GM12878 (cell line): ENCODE measurements around the gene HAUS6. TPM values are rescaled to one million over a fixed set of nuclear protein-coding genes. Genes with fewer than 3 reads are reported as not detected.
A peak's percentile ranks its signal among the peaks of the same experiment; 100 is the strongest.

Experiments used
- ATAC-seq: fragments of 200-7000 bp; cut with Tn5 transposase; 3 replicates; pipeline ENCODE4 v1.9.1; 2020; ENCODE audit warnings: mild to moderate bottlenecking, moderate library complexity
- Bru-seq: library from RNA; stranded (reverse); fragments of 400-500 nt; gene quantifications from one replicate; lab custom pipeline; 2021; lab: Mats Ljungman, UMichigan
- BruChase-seq, 2 experiments: library from RNA; stranded (reverse); fragments of 400-500 nt; gene quantifications; one replicate each; lab custom pipeline; 2021; lab: Mats Ljungman, UMichigan
- BruUV-seq: library from RNA; stranded (reverse); fragments of 400-500 nt; replicated peaks from 2 replicates; lab custom pipeline; 2021; lab: Mats Ljungman, UMichigan
- CTCF ChIA-PET: fragments of 300-600 bp; sonication (Branson Sonifier 250); formaldehyde crosslinking; extraction: SDS; loops from one replicate; lab custom pipeline; 2021; ENCODE audit warnings: inconsistent platforms; lab: Yijun Ruan, JAX
- POLR2A ChIA-PET: fragments of 350-600 bp; formaldehyde crosslinking; extraction: SDS; loops from one replicate; lab custom pipeline; 2021; ENCODE audit warnings: inconsistent platforms; lab: Charles Lee
- RAD21 ChIA-PET: fragments of 300-600 bp; sonication (Branson Sonifier 250); formaldehyde crosslinking; loops from one replicate; lab custom pipeline; 2023; ENCODE audit warnings: antibody characterized with exemption; ENCODE audit not compliant: unreplicated experiment; lab: Charles Lee
- SMC1A ChIA-PET: fragments of 300-600 bp; sonication (Branson Sonifier 250); formaldehyde crosslinking; loops from one replicate; lab custom pipeline; 2023; ENCODE audit not compliant: unreplicated experiment, uncharacterized antibody; lab: Charles Lee
- DNase-seq: peaks from one replicate; pipeline ENCODE4 v3.0.0-alpha.2; 2011; ENCODE audit warnings: low read depth, low spot score
- FAIRE-seq: peaks from 3 replicates; lab custom pipeline; 2011; peaks lifted over from hg19 to GRCh38; lab: Jason Lieb, UNC
- H2AFZ ChIP-seq: 2 replicates; pipeline ENCODE4 v1.6.0; 2011; ENCODE audit warnings: low read depth, low read length, control low read depth; ENCODE audit not compliant: control insufficient read depth
- H3K27ac ChIP-seq: 2 replicates; pipeline ENCODE4 v1.5.1; 2011; ENCODE audit warnings: control low read depth; ENCODE audit not compliant: control insufficient read depth, insufficient read depth
- H3K27me3 ChIP-seq, 2 experiments: replicated peaks in 1 of 2; 2 replicates each; pipeline versions ENCODE4 v1.6.0 to v1.6.1; 2011; ENCODE audit warnings: low read length in 1 of 2; ENCODE audit not compliant: control insufficient read depth in 2 of 2, insufficient read depth in 2 of 2
- H3K36me3 ChIP-seq, 2 experiments: 2 replicates each; pipeline ENCODE4 v1.5.1; 2011; ENCODE audit warnings: low read length in 1 of 2; ENCODE audit not compliant: control insufficient read depth in 2 of 2, insufficient read depth in 2 of 2
- H3K4me1 ChIP-seq: 2 replicates; pipeline ENCODE4 v1.6.1; 2011; ENCODE audit warnings: mild to moderate bottlenecking, low read length, moderate library complexity, mixed read lengths; ENCODE audit not compliant: control insufficient read depth, insufficient read depth
- H3K4me2 ChIP-seq: 2 replicates; pipeline ENCODE4 v1.6.0; 2011; ENCODE audit warnings: control low read depth; ENCODE audit not compliant: control insufficient read depth, insufficient read depth
- H3K4me3 ChIP-seq: fragments of 200-600 bp; sonication (generic); 2 replicates; pipeline ENCODE4 v1.5.1; 2016
- H3K79me2 ChIP-seq: 2 replicates; pipeline ENCODE4 v1.6.0; 2011; ENCODE audit warnings: low read length; ENCODE audit not compliant: control insufficient read depth, insufficient read depth
- H3K9ac ChIP-seq: 2 replicates; pipeline ENCODE4 v1.8.0; 2011; ENCODE audit warnings: low read length, control low read depth, mixed read lengths; ENCODE audit not compliant: control insufficient read depth, insufficient read depth
- H3K9me3 ChIP-seq: replicated peaks from 3 replicates; pipeline ENCODE4 v1.5.1; 2011; ENCODE audit warnings: mild to moderate bottlenecking, low read length; ENCODE audit not compliant: control insufficient read depth, insufficient read depth
- H4K20me1 ChIP-seq: 2 replicates; pipeline ENCODE4 v1.6.0; 2011; ENCODE audit not compliant: control insufficient read depth, insufficient read depth
- ASH2L ChIP-seq: fragments of 300-600, 200-600 bp; sonication (generic); IDR thresholded peaks from 2 replicates; pipeline ENCODE4 v1.6.1; 2017; ENCODE audit warnings: low read depth, mild to moderate bottlenecking, borderline replicate concordance
- ATF7 ChIP-seq: fragments of 450-650 bp; IDR thresholded peaks from 2 replicates; pipeline ENCODE4 v1.6.1; 2016; ENCODE audit warnings: low read depth, mild to moderate bottlenecking
- CHD4 ChIP-seq: fragments of 200-600 bp; sonication (generic); IDR thresholded peaks from 2 replicates; pipeline ENCODE4 v1.6.1; 2016; ENCODE audit warnings: mild to moderate bottlenecking
- CTCF ChIP-seq, 3 experiments: IDR thresholded peaks in 2 of 3; conservative IDR thresholded peaks in 1 of 3; 2 replicates each; pipeline ENCODE4 v1.5.1; 2011; ENCODE audit warnings: low read depth in 3 of 3, low read length in 3 of 3, mild to moderate bottlenecking in 3 of 3, control low read depth in 2 of 3, moderate library complexity in 2 of 3, inconsistent platforms in 1 of 3, mixed read lengths in 1 of 3; ENCODE audit not compliant: control insufficient read depth in 2 of 3, insufficient read depth in 1 of 3; ENCODE audit errors: extremely low read depth in 1 of 3
- ESRRA ChIP-seq: IDR thresholded peaks from 2 replicates; pipeline ENCODE4 v1.6.1; 2012; ENCODE audit warnings: mild to moderate bottlenecking, low read length, improper control_type of control experiment
- ETV6 ChIP-seq, 2 experiments: fragments of 450-650 bp in 1 of 2; IDR thresholded peaks in 1 of 2; conservative IDR thresholded peaks in 1 of 2; 2 replicates each; pipeline ENCODE4 v1.6.1; 2014; ENCODE audit warnings: antibody characterized with exemption in 1 of 2, borderline replicate concordance in 1 of 2, low read depth in 1 of 2, mild to moderate bottlenecking in 1 of 2, moderate library complexity in 1 of 2
- IRF4 ChIP-seq: IDR thresholded peaks from 2 replicates; pipeline ENCODE4 v1.6.1; 2011; ENCODE audit warnings: low read depth, low read length
- LARP7 ChIP-seq: fragments of 450-650 bp; IDR thresholded peaks from 2 replicates; pipeline ENCODE4 v1.6.1; 2017; ENCODE audit warnings: mild to moderate bottlenecking
- NFYA ChIP-seq: IDR thresholded peaks from 2 replicates; pipeline ENCODE4 v1.6.1; 2011; ENCODE audit warnings: low read depth, mild to moderate bottlenecking, low read length, improper control_type of control experiment, borderline replicate concordance
- NRF1 ChIP-seq: conservative IDR thresholded peaks from 2 replicates; pipeline ENCODE4 v1.6.1; 2011; ENCODE audit warnings: mild to moderate bottlenecking, low read depth, low read length, improper control_type of control experiment
- RAD51 ChIP-seq: fragments of 450-650 bp; IDR thresholded peaks from 2 replicates; pipeline ENCODE4 v1.6.1; 2016; ENCODE audit warnings: moderate library complexity, mild to moderate bottlenecking, inconsistent platforms
- RELA ChIP-seq: fragments of 450-650 bp; IDR thresholded peaks from 2 replicates; pipeline ENCODE4 v1.8.0; 2014; ENCODE audit warnings: borderline replicate concordance; ENCODE audit not compliant: partially characterized antibody
- SPI1 ChIP-seq: IDR thresholded peaks from 2 replicates; pipeline ENCODE4 v1.6.1; 2011; ENCODE audit warnings: low read depth, mild to moderate bottlenecking, low read length, moderate library complexity, borderline replicate concordance; ENCODE audit not compliant: insufficient read depth
- ZNF24 ChIP-seq: fragments of 450-650 bp; IDR thresholded peaks from 2 replicates; pipeline ENCODE4 v1.6.1; 2017; ENCODE audit warnings: antibody characterized with exemption, mild to moderate bottlenecking
- WGBS: methylation state at CpG from one replicate; pipeline ENCODE4 v1.1.6; 2016; ENCODE audit warnings: low lambda C conversion rate; ENCODE audit not compliant: insufficient replicate concordance, insufficient coverage; ENCODE audit errors: missing lambda C conversion rate; 5-methylcytosine and 5-hydroxymethylcytosine counted together
- in situ Hi-C: fragments of 300-500 bp; cut with MboI; formaldehyde crosslinking; loops from 9 replicates; pipeline ENCODE4 v1.14.3; 2018; ENCODE audit warnings: mixed read lengths
- intact Hi-C: fragments of 100-400 bp; cut with micrococcal nuclease; formaldehyde crosslinking; loops from one replicate; pipeline ENCODE4 v1.14.2; 2022; ENCODE audit not compliant: unreplicated experiment
- long read RNA-seq, 2 experiments: library from polyadenylated mRNA; unstranded; transcript quantifications; one replicate each; pipeline ENCODE4 v2.0.0, GENCODE V29; 2019 to 2020
- polyA minus RNA-seq, 3 experiments: library from RNA; depleted of rRNA, polyadenylated mRNA; stranded (reverse); fragments of >200 nt; gene quantifications; 2 replicates each; pipeline ENCODE4 v1.2.3, GENCODE V29; 2011
- polyA plus RNA-seq, 11 experiments: library from polyadenylated mRNA; depleted of rRNA in 4 of 11; unstranded in 6 of 11; stranded (reverse) in 5 of 11; fragments of >200 nt; fragmentation: Nextera tagmentation in 4 of 11; fragmentation: Illumina TruSeq in 1 of 11; extraction: Ambion mirVana in 4 of 11; extraction: Trizol in 1 of 11; gene quantifications; 1 replicate in 1 of 11; 2 replicates in 10 of 11; pipeline versions ENCODE4 v1.2.1 to v1.2.3, GENCODE V29; 2011 to 2016; ENCODE audit warnings: inconsistent platforms in 2 of 11, missing spikeins in 2 of 11, low read depth in 1 of 11
- total RNA-seq, 4 experiments: library from RNA; depleted of rRNA in 3 of 4; stranded (reverse); fragments of >200 nt in 3 of 4; fragmentation: Illumina TruSeq in 1 of 4; extraction: Trizol in 1 of 4; gene quantifications; 2 replicates each; pipeline versions ENCODE4 v1.2.1 to v1.2.3, GENCODE V29; 2013 to 2021
- TF ChIP-seq, protein P1 (sequence below): IDR thresholded peaks from 2 replicates; pipeline ENCODE4 v1.6.1; 2011; ENCODE audit warnings: low read depth, low read length, improper control_type of control experiment, borderline replicate concordance

The HAUS6 gene
- 33.5 and 34.2 TPM in 2 replicates for total RNA-seq (2013; cell fraction: nucleolus; rRNA removed)
- 17.1 and 22.3 TPM in 2 replicates for total RNA-seq (2014; rRNA removed)
- total RNA-seq (2014; rRNA removed; fragmentation: Illumina TruSeq; extraction: Trizol), result 26.4 and 26.8 TPM in 2 replicates
- 17.4 and 18.0 TPM in 2 replicates for total RNA-seq (2021)
- polyA plus RNA-seq (2011; ENCODE audit: low read depth), result 3.9 TPM
- 17.5 and 29.3 TPM in 2 replicates for polyA plus RNA-seq (2011; rRNA removed)
- polyA plus RNA-seq (2011; cell fraction: cytosol; rRNA removed), result 6.3 and 6.9 TPM in 2 replicates
- polyA plus RNA-seq (2011; cell fraction: nucleus; rRNA removed), result 11.7 and 12.4 TPM in 2 replicates
- polyA plus RNA-seq (2012), result 6.0 and 9.0 TPM in 2 replicates
- polyA plus RNA-seq (2014; fragmentation: Illumina TruSeq; extraction: Trizol), result 19.5 and 26.5 TPM in 2 replicates
- polyA plus RNA-seq (2014; fragmentation: Nextera tagmentation; extraction: Ambion mirVana), result 1 to 10 TPM; 7.1 to 8.4 TPM
- polyA plus RNA-seq (2014; rRNA removed), result 10.2 and 11.9 TPM in 2 replicates
- polyA plus RNA-seq (2016; fragmentation: Nextera tagmentation; extraction: Ambion mirVana), result 10 to 100 TPM; 13.0 to 14.9 TPM
- 14.2 and 18.7 TPM in 2 replicates for polyA minus RNA-seq (2011; rRNA and poly(A)+ RNA removed)
- 6.1 and 7.7 TPM in 2 replicates for polyA minus RNA-seq (2011; cell fraction: cytosol; rRNA and poly(A)+ RNA removed)
- polyA minus RNA-seq (2011; cell fraction: nucleus; rRNA and poly(A)+ RNA removed), result 9.3 and 14.4 TPM in 2 replicates
- Bru-seq, nascent RNA, result percentile 78 among the genes with signal in this experiment
- percentile 75 among the genes with signal in this experiment for BruChase-seq, experiment 1, labeled RNA remaining after a 6-hour chase
- percentile 83 among the genes with signal in this experiment for BruChase-seq, experiment 2, labeled RNA remaining after a 2-hour chase
- long read RNA-seq, experiment 1, full-length matches to known transcripts, result 1 of 6 reads
- long read RNA-seq, experiment 1, partial matches to known transcripts, result 5 of 6 reads
- long read RNA-seq, experiment 1, other reads (novel, unspliced or antisense), result 0 of 6 reads
- long read RNA-seq, experiment 2, full-length matches to known transcripts, result 3 of 178 reads
- long read RNA-seq, experiment 2, partial matches to known transcripts, result 147 of 178 reads
- long read RNA-seq, experiment 2, other reads (novel, unspliced or antisense), result 28 of 178 reads

DNA sequence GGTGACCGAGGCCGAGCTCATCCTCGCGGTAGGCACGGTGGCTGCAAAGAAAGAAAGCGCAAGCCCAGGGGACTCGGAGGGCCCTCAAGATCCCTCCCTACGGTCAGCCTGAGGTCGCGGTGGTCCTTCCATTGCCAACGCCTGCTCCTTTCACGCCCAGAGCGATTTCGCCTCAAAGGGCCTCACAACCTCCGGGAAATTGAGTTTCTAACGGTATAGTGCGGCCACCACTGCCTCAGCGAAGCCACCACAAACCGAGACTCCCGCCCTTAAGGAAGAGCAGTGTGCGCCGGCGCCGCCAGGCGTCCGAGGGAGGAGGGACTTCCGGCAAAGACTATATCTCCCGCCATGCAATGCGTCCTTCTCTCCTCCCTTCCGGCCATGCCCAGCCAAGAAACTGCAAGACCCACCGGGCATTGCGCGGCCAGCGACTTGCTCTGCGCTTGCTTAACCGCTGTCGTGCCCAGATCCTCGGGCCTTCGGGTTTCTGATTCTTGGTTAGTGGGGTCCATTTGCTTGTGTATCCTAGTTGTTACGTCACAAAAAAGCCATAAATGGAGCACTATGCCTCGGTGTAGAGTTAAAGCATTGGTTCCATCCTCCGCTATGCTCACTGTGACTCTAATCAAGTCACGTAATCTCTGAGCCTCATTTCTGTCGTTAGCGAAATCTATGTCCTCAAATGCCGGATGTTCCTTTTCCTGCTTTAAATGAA, at the start of gene HAUS6:
Gene HAUS6 (minus strand): TSS at position 274 of the 715 bp plus-strand sequence. CDS start 253 bp downstream, at position 21.
- H3K4me3 ChIP-seq, result peak within 1 kb of the TSS; percentile 80
- peak; percentile 98 for FAIRE-seq
- intact Hi-C loops, result loop anchor here (1.0 to 2.0 kb wide), 3 partner anchors 26 to 128 kb away; partner anchors contain the start of genes DENND4C and RRAGA
- TF ChIP-seq ZNF24, result no peak
- TF ChIP-seq RAD51, result no peak
- peak; percentile 65 for TF ChIP-seq NRF1
- TF ChIP-seq SPI1, result no peak
- peak in 2 of 3 experiments; percentile 10 to 44; a peak in 1 of 6 replicates for TF ChIP-seq CTCF (IDR thresholded peaks at IDR 0.05 in 2 of 3, conservative IDR thresholded peaks at IDR 0.05 in 1 of 3; ENCODE audit: control insufficient read depth in 2 of 3, extremely low read depth in 1 of 3, insufficient read depth in 1 of 3, low read depth in 3 of 3, low read length in 3 of 3)
- 0 out of 2 replicates have a peak, but pooled peaks have one; percentile 33 for TF ChIP-seq IRF4
- no peak for TF ChIP-seq ESRRA
- no peak for TF ChIP-seq LARP7
- TF ChIP-seq CHD4, result no peak
- TF ChIP-seq, protein P1, sequence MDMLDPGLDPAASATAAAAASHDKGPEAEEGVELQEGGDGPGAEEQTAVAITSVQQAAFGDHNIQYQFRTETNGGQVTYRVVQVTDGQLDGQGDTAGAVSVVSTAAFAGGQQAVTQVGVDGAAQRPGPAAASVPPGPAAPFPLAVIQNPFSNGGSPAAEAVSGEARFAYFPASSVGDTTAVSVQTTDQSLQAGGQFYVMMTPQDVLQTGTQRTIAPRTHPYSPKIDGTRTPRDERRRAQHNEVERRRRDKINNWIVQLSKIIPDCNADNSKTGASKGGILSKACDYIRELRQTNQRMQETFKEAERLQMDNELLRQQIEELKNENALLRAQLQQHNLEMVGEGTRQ, result no peak
- no peak for TF ChIP-seq NFYA
- TF ChIP-seq ATF7, result peak; percentile 77
- no peak for TF ChIP-seq ETV6 (conservative IDR thresholded peaks at IDR 0.05 in 1 of 2, IDR thresholded peaks at IDR 0.05 in 1 of 2; ENCODE audit: borderline replicate concordance in 1 of 2, low read depth in 1 of 2)
- no peak for TF ChIP-seq RELA
- TF ChIP-seq ASH2L, result no peak; the same call in 1 of the 2 replicates

More for the DNA sequence above, at the start of gene HAUS6:
- peak within 1 kb of the TSS; percentile 72 for H3K27ac ChIP-seq
- ATAC-seq (peak; percentile 98), DNase-seq (peak; percentile 89)
- no TSS peak for BruUV-seq
- ChIA-PET SMC1A (no interaction called here), CTCF (interaction anchor here (0.6 to 1.0 kb wide), 2 partner anchors 21 to 72 kb away, joined by 3 to 4 read pairs; no protein-coding TSS in a partner anchor), RAD21 (interaction anchor here (1.2 kb wide), 1 partner anchor 28 kb away, joined by 3 read pairs; no protein-coding TSS in a partner anchor), POLR2A (interaction anchor here (0.7 to 1.9 kb wide), 3 partner anchors 20 to 29 kb away, joined by 6 to 9 read pairs (median 6); no protein-coding TSS in a partner anchor)
- H3K79me2 ChIP-seq, result peaks cover 33% of the 10 kb centered on the region
- no peaks in the 10 kb centered on the region for H3K9me3 ChIP-seq
- no peaks in the 10 kb centered on the region for H4K20me1 ChIP-seq
- 8% methylated on average over 46 of the region's 46 CpGs for WGBS
- H3K36me3 ChIP-seq, result no peaks in the 10 kb centered on the region
- H3K27me3 ChIP-seq, result no peaks in the 10 kb centered on the region
- H2AFZ ChIP-seq, result peak within 1 kb of the TSS; percentile 95
- in situ Hi-C loops, result loop anchor here (10.0 kb wide), 1 partner anchor 352 kb away; no protein-coding TSS in a partner anchor
- H3K9ac ChIP-seq, result peak within 1 kb of the TSS; percentile 82
- peaks cover 9% of the 10 kb centered on the region; the same call in 1 of the 2 replicates for H3K4me1 ChIP-seq
- H3K4me2 ChIP-seq, result peak within 1 kb of the TSS; percentile 85
